CD14-positive monocyte (primary cell): Measurements from ENCODE around the gene PAFAH2. TPM values are rescaled to one million over a fixed set of nuclear protein-coding genes. Genes with fewer than 3 reads are reported as not detected.

Experiments used
- DNase-seq, 3 donors: peaks; one replicate each; pipeline ENCODE4 v3.0.0-alpha.2; 2011 to 2022
- H2AFZ ChIP-seq: 2 replicates; pipeline ENCODE4 v1.6.0; 2012; ENCODE audit warnings: mild to moderate bottlenecking, low read depth, low read length, inconsistent platforms; ENCODE audit not compliant: insufficient read depth, poor library complexity, severe bottlenecking
- H3K27ac ChIP-seq, 2 donors: 1 replicate in 1 of 2; 2 replicates in 1 of 2; pipeline ENCODE4 v1.5.1; 2012 to 2013; ENCODE audit warnings: low read length in 2 of 2, control low read depth in 1 of 2, inconsistent platforms in 1 of 2, low read depth in 1 of 2, mild to moderate bottlenecking in 1 of 2
- H3K27me3 ChIP-seq, 2 donors: one replicate each; pipeline versions ENCODE4 v1.6.0 to v1.6.1; 2011 to 2013; ENCODE audit warnings: low read length in 2 of 2; ENCODE audit not compliant: control insufficient read depth in 2 of 2, insufficient read depth in 2 of 2
- H3K36me3 ChIP-seq, 2 donors: replicated peaks in 1 of 2; 1 replicate in 1 of 2; 2 replicates in 1 of 2; pipeline versions ENCODE4 v1.5.1 to v1.6.1; 2012 to 2013; ENCODE audit warnings: low read length in 2 of 2, control low read depth in 1 of 2, inconsistent platforms in 1 of 2, mild to moderate bottlenecking in 1 of 2; ENCODE audit not compliant: insufficient read depth in 2 of 2, control insufficient read depth in 1 of 2
- H3K4me1 ChIP-seq, 2 donors: 1 replicate in 1 of 2; 2 replicates in 1 of 2; pipeline versions ENCODE4 v1.5.1 to v1.6.1; 2012 to 2013; ENCODE audit warnings: low read length in 2 of 2, control low read depth in 1 of 2, inconsistent platforms in 1 of 2, mild to moderate bottlenecking in 1 of 2, moderate library complexity in 1 of 2; ENCODE audit not compliant: insufficient read depth in 2 of 2, control insufficient read depth in 1 of 2
- H3K4me2 ChIP-seq: replicated peaks from 2 replicates; pipeline ENCODE3; 2012; ENCODE audit warnings: low read length, moderate library complexity, mild to moderate bottlenecking; ENCODE audit not compliant: poor library complexity, severe bottlenecking; ENCODE audit errors: extremely low read depth
- H3K4me3 ChIP-seq, 3 experiments: fragments of 200-600 bp in 1 of 3; sonication (generic) in 1 of 3; replicated peaks in 1 of 3; 1 replicate in 2 of 3; 2 replicates in 1 of 3; pipeline ENCODE4 v1.5.1; 2011 to 2013; ENCODE audit warnings: low read length in 3 of 3, mild to moderate bottlenecking in 3 of 3, control low read depth in 2 of 3, low read depth in 2 of 3, inconsistent platforms in 1 of 3, moderate library complexity in 1 of 3
- H3K79me2 ChIP-seq: 2 replicates; pipeline ENCODE4 v1.6.0; 2012; ENCODE audit warnings: mild to moderate bottlenecking, control low read depth, inconsistent platforms, low read length, moderate library complexity; ENCODE audit not compliant: insufficient read depth
- H3K9ac ChIP-seq: 2 replicates; pipeline ENCODE4 v1.6.0; 2017; ENCODE audit warnings: low read length, mild to moderate bottlenecking; ENCODE audit not compliant: insufficient read depth, poor library complexity, severe bottlenecking
- H3K9me3 ChIP-seq, 2 donors: replicated peaks in 1 of 2; 1 replicate in 1 of 2; 2 replicates in 1 of 2; pipeline versions ENCODE4 v1.5.1 to v1.6.1; 2012 to 2013; ENCODE audit warnings: low read length in 2 of 2, control low read depth in 1 of 2; ENCODE audit not compliant: control insufficient read depth in 1 of 2, insufficient read depth in 1 of 2
- H4K20me1 ChIP-seq: 2 replicates; pipeline ENCODE4 v1.6.0; 2012; ENCODE audit warnings: mild to moderate bottlenecking, low read length, control low read depth, moderate library complexity; ENCODE audit not compliant: insufficient read depth
- H3K27ac Mint-ChIP-seq, 7 donors: one replicate each; pipeline ENCODE4 v1.8.0; 2020; ENCODE audit warnings: mild to moderate bottlenecking in 7 of 7, mixed read lengths in 7 of 7, moderate library complexity in 6 of 7, inconsistent platforms in 2 of 7
- H3K27me3 Mint-ChIP-seq, 3 donors: one replicate each; pipeline ENCODE4 v1.8.0; 2021 to 2022; ENCODE audit warnings: low read depth in 3 of 3, mild to moderate bottlenecking in 3 of 3, mixed read lengths in 3 of 3, moderate library complexity in 3 of 3, inconsistent platforms in 1 of 3
- H3K36me3 Mint-ChIP-seq, 2 donors: one replicate each; pipeline ENCODE4 v1.8.0; 2020; ENCODE audit warnings: mixed read lengths in 2 of 2, inconsistent platforms in 1 of 2, mild to moderate bottlenecking in 1 of 2
- H3K4me1 Mint-ChIP-seq: one replicate; pipeline ENCODE4 v1.8.0; 2020; ENCODE audit warnings: mild to moderate bottlenecking, mixed read lengths
- H3K4me3 Mint-ChIP-seq, 2 donors: one replicate each; pipeline ENCODE4 v1.8.0; 2020; ENCODE audit warnings: mild to moderate bottlenecking in 2 of 2, mixed read lengths in 2 of 2, moderate library complexity in 1 of 2
- H3K9me3 Mint-ChIP-seq, 7 donors: one replicate each; pipeline ENCODE4 v1.8.0; 2020 to 2022; ENCODE audit warnings: mixed read lengths in 7 of 7, mild to moderate bottlenecking in 6 of 7, moderate library complexity in 6 of 7, inconsistent platforms in 2 of 7
- WGBS: methylation state at CpG from one replicate; pipeline ENCODE4 v1.1.5; 2013; ENCODE audit warnings: missing lambda C conversion rate; ENCODE audit not compliant: insufficient coverage; 5-methylcytosine and 5-hydroxymethylcytosine counted together
- intact Hi-C, 2 donors: fragments of 100-400 bp; cut with micrococcal nuclease; formaldehyde crosslinking; loops; one replicate each; pipeline versions ENCODE4 v1.15.0 to v1.15.1; 2023
- polyA plus RNA-seq, 3 donors: library from polyadenylated mRNA; depleted of rRNA in 1 of 3; unstranded in 2 of 3; stranded (reverse) in 1 of 3; fragments of 300-500 nt in 2 of 3; fragments of >200 nt in 1 of 3; fragmentation: Illumina TruSeq in 2 of 3; gene quantifications; 1 replicate in 2 of 3; 2 replicates in 1 of 3; pipeline ENCODE4 v1.2.3, GENCODE V29; 2012 to 2021
- TF ChIP-seq, protein P1 (sequence below): fragments of 200-600 bp; IDR thresholded peaks from one replicate; pipeline ENCODE4 v1.8.0; 2022; ENCODE audit warnings: antibody characterized with exemption, mild to moderate bottlenecking

Gene PAFAH2
- polyA plus RNA-seq, 3 donors = 6.4 to 9.2 (median 6.8) TPM

DNA sequence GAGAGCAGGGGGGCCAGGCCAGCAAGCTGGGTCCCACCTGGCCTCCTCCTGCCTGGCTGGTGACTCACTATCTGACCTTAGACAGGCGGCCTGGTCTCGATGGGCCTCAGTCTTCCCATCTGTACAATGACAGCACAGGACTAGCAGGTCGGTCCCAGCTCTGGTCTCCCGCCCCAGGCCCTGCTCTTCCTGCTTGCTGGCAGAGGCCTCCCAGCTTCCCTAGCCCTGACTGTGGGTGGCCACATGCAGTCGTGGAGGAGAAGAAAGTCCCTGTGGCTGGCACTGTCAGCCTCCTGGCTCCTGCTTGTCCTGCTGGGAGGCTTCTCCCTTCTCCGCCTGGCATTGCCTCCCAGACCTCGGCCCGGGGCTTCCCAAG is 24.5 kb upstream of the PAFAH2 start:
- no peak overlapping the region for H2AFZ ChIP-seq

DNA sequence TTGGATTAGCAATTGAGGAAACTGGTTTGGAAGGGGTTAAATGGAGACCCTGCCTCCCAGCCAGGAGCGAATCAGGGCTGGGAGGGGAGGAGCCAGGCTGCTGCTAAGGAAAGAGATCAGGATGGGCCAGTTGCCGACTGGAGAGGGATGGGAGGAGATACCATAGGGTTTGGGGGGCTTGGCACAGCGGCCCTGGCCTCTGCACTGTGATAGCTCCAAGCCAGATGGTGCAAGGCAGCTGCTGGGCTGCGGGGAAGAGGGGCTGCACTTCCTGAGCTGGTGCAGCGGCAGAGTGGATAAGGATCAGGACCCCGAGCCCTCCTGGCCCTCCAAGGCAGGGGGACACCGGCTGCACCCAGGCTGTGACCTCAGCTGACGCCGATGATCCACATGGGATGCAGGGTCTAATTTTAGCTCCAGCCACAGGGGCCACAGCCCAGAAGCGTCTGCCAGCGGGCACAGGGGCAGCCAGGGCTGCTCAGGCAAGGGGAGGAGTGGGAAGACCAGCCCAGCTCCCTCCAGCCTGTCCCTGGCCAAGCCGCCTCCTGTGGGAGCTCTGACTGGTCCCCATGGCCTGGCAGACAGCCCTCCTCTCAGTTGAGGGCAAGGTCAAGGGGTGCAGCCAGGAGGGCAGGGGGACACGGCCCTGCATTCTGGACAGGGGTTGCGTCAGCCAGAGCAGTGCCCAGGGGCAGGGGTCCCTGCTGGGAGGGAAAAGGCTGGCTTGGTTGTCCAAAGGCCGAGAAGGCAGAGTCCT is 24.0 kb upstream of the PAFAH2 start, which contains the start of gene EXTL1:
TSS of gene EXTL1 (plus strand) at position 129 of the 757 bp plus-strand sequence. CDS start 872 bp downstream, outside the sequence.
- peaks cover 19% of the 10 kb centered on the region for H3K4me1 Mint-ChIP-seq

More for the DNA sequence above, 24.5 kb upstream of the PAFAH2 start:
- TF ChIP-seq, protein P1, sequence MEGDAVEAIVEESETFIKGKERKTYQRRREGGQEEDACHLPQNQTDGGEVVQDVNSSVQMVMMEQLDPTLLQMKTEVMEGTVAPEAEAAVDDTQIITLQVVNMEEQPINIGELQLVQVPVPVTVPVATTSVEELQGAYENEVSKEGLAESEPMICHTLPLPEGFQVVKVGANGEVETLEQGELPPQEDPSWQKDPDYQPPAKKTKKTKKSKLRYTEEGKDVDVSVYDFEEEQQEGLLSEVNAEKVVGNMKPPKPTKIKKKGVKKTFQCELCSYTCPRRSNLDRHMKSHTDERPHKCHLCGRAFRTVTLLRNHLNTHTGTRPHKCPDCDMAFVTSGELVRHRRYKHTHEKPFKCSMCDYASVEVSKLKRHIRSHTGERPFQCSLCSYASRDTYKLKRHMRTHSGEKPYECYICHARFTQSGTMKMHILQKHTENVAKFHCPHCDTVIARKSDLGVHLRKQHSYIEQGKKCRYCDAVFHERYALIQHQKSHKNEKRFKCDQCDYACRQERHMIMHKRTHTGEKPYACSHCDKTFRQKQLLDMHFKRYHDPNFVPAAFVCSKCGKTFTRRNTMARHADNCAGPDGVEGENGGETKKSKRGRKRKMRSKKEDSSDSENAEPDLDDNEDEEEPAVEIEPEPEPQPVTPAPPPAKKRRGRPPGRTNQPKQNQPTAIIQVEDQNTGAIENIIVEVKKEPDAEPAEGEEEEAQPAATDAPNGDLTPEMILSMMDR = no peak
- no peaks in the 10 kb centered on the region for H3K9me3 ChIP-seq
- H3K36me3 ChIP-seq = no peaks in the 10 kb centered on the region
- no peak overlapping the region for H3K4me3 ChIP-seq
- H3K27ac ChIP-seq = no peak overlapping the region
- peaks cover 11 to 32% (median 13%) of the 10 kb centered on the region in 3 donors for H3K27me3 Mint-ChIP-seq
- 87% methylated on average over 8 of the region's 8 CpGs for WGBS
- peaks cover 0 to 5% of the 10 kb centered on the region in 2 donors for H3K36me3 Mint-ChIP-seq
- no peaks in the 10 kb centered on the region for H3K79me2 ChIP-seq
- peak overlapping the region in 1 of 7 donors; percentile 61 for H3K27ac Mint-ChIP-seq
- H3K4me3 Mint-ChIP-seq = no peak overlapping the region
- H3K9ac ChIP-seq = no peak overlapping the region
- peaks cover 0 to 4% (median 0%) of the 10 kb centered on the region in 7 donors for H3K9me3 Mint-ChIP-seq
- H3K4me2 ChIP-seq = no peak overlapping the region
- peaks cover 0 to 2% of the 10 kb centered on the region in 2 donors for H3K27me3 ChIP-seq
- peaks cover 15% of the 10 kb centered on the region for H3K4me1 Mint-ChIP-seq
- DNase-seq = no peak
- no peaks in the 10 kb centered on the region for H4K20me1 ChIP-seq
- H3K4me1 ChIP-seq = peaks cover 4 to 9% of the 10 kb centered on the region in 2 donors
- intact Hi-C loops = no loop called here

More for the DNA sequence above, 24.0 kb upstream of the PAFAH2 start, which contains the start of gene EXTL1:
- no peak within 1 kb of the TSS for H3K9ac ChIP-seq
- Mint-ChIP-seq H3K27me3 (peaks cover 11 to 32% (median 13%) of the 10 kb centered on the region in 3 donors), H3K9me3 (peaks cover 0 to 4% (median 0%) of the 10 kb centered on the region in 7 donors), H3K4me3 (no peak within 1 kb of the TSS), H3K36me3 (peaks cover 0 to 5% of the 10 kb centered on the region in 2 donors), H3K27ac (peak within 1 kb of the TSS in 1 of 7 donors; percentile 61)
- 75% methylated on average over 15 of the region's 15 CpGs for WGBS
- peaks cover 10 to 15% of the 10 kb centered on the region in 2 donors for H3K4me1 ChIP-seq
- H3K27me3 ChIP-seq = peaks cover 0 to 2% of the 10 kb centered on the region in 2 donors
- no peaks in the 10 kb centered on the region for H4K20me1 ChIP-seq
- no peaks in the 10 kb centered on the region for H3K79me2 ChIP-seq
- intact Hi-C loops = no loop called here
- no peak within 1 kb of the TSS for H2AFZ ChIP-seq
- H3K27ac ChIP-seq = no peak within 1 kb of the TSS
- DNase-seq = no peak
- H3K4me3 ChIP-seq = no peak within 1 kb of the TSS
- H3K9me3 ChIP-seq = no peaks in the 10 kb centered on the region
- H3K36me3 ChIP-seq = no peaks in the 10 kb centered on the region
- TF ChIP-seq, protein P1 = no peak
- no peak within 1 kb of the TSS for H3K4me2 ChIP-seq
